ENCODE data around the gene SLC39A11.

GRCh38 chr17:72843591-72843990 is 248.9 kb downstream of the SLC39A11 start:
- no peak for TF ChIP-seq ATF3 (IDR thresholded peaks at IDR 0.05)
- no peak for TF ChIP-seq POLR2AphosphoS5 (IDR thresholded peaks at IDR 0.05; ENCODE audit: low read depth, low read length)
- no peak for TF ChIP-seq CTCF (IDR thresholded peaks at IDR 0.05 in 2 of 3, conservative IDR thresholded peaks at IDR 0.05 in 1 of 3; ENCODE audit: borderline replicate concordance in 1 of 3, insufficient read depth in 1 of 3, low read depth in 2 of 3, low read length in 2 of 3)
- no peak for TF ChIP-seq EZH2 (IDR thresholded peaks at IDR 0.05)
- no peak for TF ChIP-seq POLR2A (IDR thresholded peaks at IDR 0.05; ENCODE audit: borderline replicate concordance, extremely low read depth, insufficient read depth, insufficient read length)
- no peak for TF ChIP-seq MAX (IDR thresholded peaks at IDR 0.05)
- TF ChIP-seq SRF (IDR thresholded peaks at IDR 0.05; ENCODE audit: low read depth) = no peak
- no peak for TF ChIP-seq SIN3A (IDR thresholded peaks at IDR 0.05; ENCODE audit: low read depth)
- TF ChIP-seq EGR1 (IDR thresholded peaks at IDR 0.05; ENCODE audit: low read depth) = no peak
- TF ChIP-seq RAD21 (IDR thresholded peaks at IDR 0.05; ENCODE audit: low read depth) = no peak
- TF ChIP-seq CBX3 (IDR thresholded peaks at IDR 0.05; ENCODE audit: low read depth) = no peak
- no peak for TF ChIP-seq YY1 (IDR thresholded peaks at IDR 0.05; ENCODE audit: extremely low read depth, insufficient replicate concordance, low read depth, low read length)
